Activated naive CD4-positive, alpha-beta T cell treated with anti-CD3 and anti-CD28 coated beads, Interleukin-2, amount 50 U/mL, for 24 hours (primary cell): ENCODE measurements around the gene LRMDA.

Experiments
- H3K27ac Mint-ChIP-seq: one replicate; pipeline ENCODE4 v1.8.0; 2021; ENCODE audit warnings: mild to moderate bottlenecking, mixed read lengths
- H3K27me3 Mint-ChIP-seq: one replicate; pipeline ENCODE4 v1.8.0; 2021; ENCODE audit warnings: mixed read lengths
- H3K36me3 Mint-ChIP-seq: one replicate; pipeline ENCODE4 v1.8.0; 2021; ENCODE audit warnings: mixed read lengths
- H3K4me1 Mint-ChIP-seq: one replicate; pipeline ENCODE4 v1.8.0; 2021; ENCODE audit warnings: mixed read lengths
- H3K4me3 Mint-ChIP-seq: one replicate; pipeline ENCODE4 v1.8.0; 2021; ENCODE audit warnings: mild to moderate bottlenecking, mixed read lengths
- H3K9me3 Mint-ChIP-seq: one replicate; pipeline ENCODE4 v1.8.0; 2021; ENCODE audit warnings: mixed read lengths

Gene LRMDA

GRCh38 chr10:75429159-75429827, 2.1 kb upstream of the LRMDA start:
- Mint-ChIP-seq H3K36me3 (no peaks in the 10 kb centered on the region), H3K4me1 (peaks cover 7% of the 10 kb centered on the region), H3K9me3 (no peaks in the 10 kb centered on the region), H3K27me3 (peaks cover 30% of the 10 kb centered on the region), H3K4me3 (no peak overlapping the region), H3K27ac (no peak overlapping the region)

GRCh38 chr10:75430000-75430763, 1.2 kb upstream of the LRMDA start:
- Mint-ChIP-seq H3K27me3 (peaks cover 32% of the 10 kb centered on the region), H3K4me3 (no peak overlapping the region), H3K36me3 (no peaks in the 10 kb centered on the region), H3K27ac (no peak overlapping the region), H3K4me1 (peaks cover 7% of the 10 kb centered on the region), H3K9me3 (no peaks in the 10 kb centered on the region)

- H3K4me3 Mint-ChIP-seq, result no peak overlapping the region
- H3K36me3 Mint-ChIP-seq, result no peaks in the 10 kb centered on the region
- H3K9me3 Mint-ChIP-seq, result no peaks in the 10 kb centered on the region
- H3K27ac Mint-ChIP-seq, result no peak overlapping the region
- peaks cover 7% of the 10 kb centered on the region for H3K4me1 Mint-ChIP-seq
- peaks cover 36% of the 10 kb centered on the region for H3K27me3 Mint-ChIP-seq
These were observed 752 bp downstream of the LRMDA start for GRCh38 chr10:75432176-75432575.

GRCh38 chr10:75432763-75433162, 1.3 kb downstream of the LRMDA start:
- no peak overlapping the region for H3K4me3 Mint-ChIP-seq
- peaks cover 7% of the 10 kb centered on the region for H3K4me1 Mint-ChIP-seq
- H3K27ac Mint-ChIP-seq, result no peak overlapping the region
- H3K9me3 Mint-ChIP-seq, result no peaks in the 10 kb centered on the region
- H3K27me3 Mint-ChIP-seq, result peaks cover 37% of the 10 kb centered on the region
- H3K36me3 Mint-ChIP-seq, result no peaks in the 10 kb centered on the region

DNA sequence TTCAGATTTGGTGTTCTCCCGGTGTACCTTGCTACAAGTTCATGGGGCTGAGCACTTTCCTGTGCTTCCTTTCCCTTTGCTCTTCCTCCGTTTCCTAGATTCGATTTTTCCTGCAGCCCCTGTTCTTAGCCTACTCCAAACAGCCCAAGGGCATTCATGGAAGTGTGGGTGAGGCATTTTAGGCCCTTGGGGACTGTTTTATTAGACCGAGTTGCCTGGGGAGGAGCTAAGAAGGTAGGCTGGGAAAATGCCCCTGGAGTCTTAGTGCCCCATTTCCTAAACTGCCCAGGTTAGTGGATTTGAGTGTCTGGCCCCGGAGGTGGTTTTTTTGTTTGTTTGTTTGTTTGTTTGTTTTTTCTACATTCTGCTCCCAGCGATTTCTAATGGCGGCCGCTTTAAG, 1.8 kb downstream of the LRMDA start:
- H3K27me3 Mint-ChIP-seq, result peaks cover 37% of the 10 kb centered on the region
- no peaks in the 10 kb centered on the region for H3K36me3 Mint-ChIP-seq
- peaks cover 7% of the 10 kb centered on the region for H3K4me1 Mint-ChIP-seq
- no peak overlapping the region for H3K27ac Mint-ChIP-seq
- H3K9me3 Mint-ChIP-seq, result no peaks in the 10 kb centered on the region
- H3K4me3 Mint-ChIP-seq, result no peak overlapping the region

DNA sequence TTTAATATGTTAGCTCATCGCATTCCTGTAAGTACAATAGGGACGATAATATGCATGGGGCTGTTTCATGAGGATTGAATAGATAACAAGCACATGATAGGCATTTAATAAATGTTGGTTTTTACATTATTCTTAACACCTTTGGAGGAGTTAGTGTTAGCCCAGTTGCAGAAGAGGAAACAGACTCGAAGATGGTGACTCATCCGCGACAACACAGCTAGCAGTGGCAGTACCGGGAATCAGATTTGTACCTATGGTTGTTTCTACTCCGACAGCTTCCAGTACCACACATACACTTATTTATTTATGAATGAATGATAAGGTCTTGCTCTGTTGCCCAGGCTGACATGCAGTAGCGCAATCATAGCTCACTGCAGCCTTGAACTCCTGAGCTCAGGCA, 2.9 kb downstream of the LRMDA start:
- no peaks in the 10 kb centered on the region for H3K36me3 Mint-ChIP-seq
- no peak overlapping the region for H3K27ac Mint-ChIP-seq
- H3K27me3 Mint-ChIP-seq, result peaks cover 32% of the 10 kb centered on the region
- H3K9me3 Mint-ChIP-seq, result no peaks in the 10 kb centered on the region
- H3K4me3 Mint-ChIP-seq, result no peak overlapping the region
- H3K4me1 Mint-ChIP-seq, result peaks cover 7% of the 10 kb centered on the region

GRCh38 chr10:75435291-75435690, 3.9 kb downstream of the LRMDA start:
- peaks cover 7% of the 10 kb centered on the region for H3K4me1 Mint-ChIP-seq
- H3K27ac Mint-ChIP-seq, result no peak overlapping the region
- H3K27me3 Mint-ChIP-seq, result peaks cover 28% of the 10 kb centered on the region
- H3K4me3 Mint-ChIP-seq, result no peak overlapping the region
- no peaks in the 10 kb centered on the region for H3K36me3 Mint-ChIP-seq
- H3K9me3 Mint-ChIP-seq, result no peaks in the 10 kb centered on the region

- Mint-ChIP-seq H3K27me3 (peaks cover 25% of the 10 kb centered on the region), H3K9me3 (no peaks in the 10 kb centered on the region), H3K36me3 (no peaks in the 10 kb centered on the region), H3K4me1 (peaks cover 2% of the 10 kb centered on the region), H3K4me3 (no peak overlapping the region), H3K27ac (no peak overlapping the region)
These were observed 5.5 kb downstream of the LRMDA start for GRCh38 chr10:75436896-75437295.

GRCh38 chr10:75437693-75438092, 6.3 kb downstream of the LRMDA start:
- Mint-ChIP-seq H3K9me3 (no peaks in the 10 kb centered on the region), H3K4me3 (no peak overlapping the region), H3K4me1 (no peaks in the 10 kb centered on the region), H3K36me3 (no peaks in the 10 kb centered on the region), H3K27ac (no peak overlapping the region), H3K27me3 (peaks cover 22% of the 10 kb centered on the region)

DNA sequence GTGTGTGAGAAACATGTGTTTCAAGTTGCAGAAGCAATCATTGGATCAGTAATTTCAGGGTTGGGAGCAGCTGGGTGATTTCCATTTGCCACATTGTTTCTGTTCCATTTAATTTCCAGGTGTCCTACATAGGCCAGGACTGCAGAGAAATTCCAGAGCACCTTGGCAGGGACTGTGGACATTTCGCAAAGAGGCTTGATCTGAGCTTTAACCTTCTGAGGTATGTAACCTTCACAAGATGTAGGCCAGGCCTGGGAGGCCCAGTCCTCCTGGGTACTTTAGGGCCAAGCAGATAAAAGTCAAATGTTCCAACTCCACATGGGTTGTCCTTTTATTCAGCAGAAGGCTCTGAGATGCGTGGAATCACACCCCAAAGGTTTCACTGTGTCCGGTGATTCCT, 6.9 kb downstream of the LRMDA start:
- Mint-ChIP-seq H3K36me3 (peaks cover 2% of the 10 kb centered on the region), H3K27me3 (peaks cover 20% of the 10 kb centered on the region), H3K4me3 (no peak overlapping the region), H3K4me1 (no peaks in the 10 kb centered on the region), H3K27ac (no peak overlapping the region), H3K9me3 (no peaks in the 10 kb centered on the region)

DNA sequence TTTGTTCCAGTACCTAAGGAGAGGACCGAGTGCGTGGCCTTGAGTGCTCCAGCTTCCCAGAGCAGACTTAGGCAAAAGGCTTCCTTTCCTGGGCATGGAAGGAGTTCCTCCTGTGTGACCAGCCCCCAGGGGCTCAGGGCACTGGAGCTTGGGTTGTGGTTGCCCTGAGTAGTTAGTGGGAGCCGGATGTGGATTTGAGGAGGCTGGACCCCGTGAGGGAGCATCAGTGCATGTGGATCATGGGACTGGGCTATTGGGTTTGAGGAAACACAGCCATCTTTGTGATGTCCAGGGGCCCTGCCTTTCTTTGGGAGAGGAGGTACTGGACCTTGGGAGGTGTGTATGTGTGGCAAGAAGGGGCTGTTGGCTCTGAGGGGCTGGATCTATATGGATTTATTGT, 8.4 kb downstream of the LRMDA start:
- H3K9me3 Mint-ChIP-seq, result peaks cover 8% of the 10 kb centered on the region
- H3K4me1 Mint-ChIP-seq, result no peaks in the 10 kb centered on the region
- peaks cover 17% of the 10 kb centered on the region for H3K27me3 Mint-ChIP-seq
- H3K36me3 Mint-ChIP-seq, result peaks cover 7% of the 10 kb centered on the region
- H3K27ac Mint-ChIP-seq, result no peak overlapping the region
- H3K4me3 Mint-ChIP-seq, result no peak overlapping the region

DNA sequence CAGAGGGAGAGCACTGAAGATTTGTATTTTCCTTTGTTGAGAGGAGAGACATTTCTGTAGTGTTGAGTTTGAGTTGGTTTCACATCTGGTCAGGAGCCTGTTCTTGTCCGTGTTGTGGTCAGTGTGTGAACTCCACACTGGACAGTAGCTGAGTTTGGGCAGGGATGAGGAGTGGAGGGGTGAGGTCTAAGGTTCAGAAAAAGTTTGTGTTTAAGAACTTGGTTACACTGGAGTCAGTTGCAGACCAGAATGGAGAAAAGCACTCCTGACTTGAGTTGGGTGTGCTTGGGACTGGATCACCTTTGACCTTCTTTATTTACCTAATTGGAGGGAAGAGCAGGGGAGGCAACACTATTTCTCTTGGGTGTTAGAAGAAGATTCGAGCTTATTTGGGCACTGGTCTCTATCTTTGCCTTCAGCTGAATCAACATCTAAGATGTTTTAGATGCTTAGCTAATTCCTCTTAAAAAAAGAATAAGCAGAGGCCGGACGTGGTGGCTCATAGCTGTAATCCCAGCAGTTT, 8.9 kb downstream of the LRMDA start:
- H3K27ac Mint-ChIP-seq, result no peak overlapping the region

DNA sequence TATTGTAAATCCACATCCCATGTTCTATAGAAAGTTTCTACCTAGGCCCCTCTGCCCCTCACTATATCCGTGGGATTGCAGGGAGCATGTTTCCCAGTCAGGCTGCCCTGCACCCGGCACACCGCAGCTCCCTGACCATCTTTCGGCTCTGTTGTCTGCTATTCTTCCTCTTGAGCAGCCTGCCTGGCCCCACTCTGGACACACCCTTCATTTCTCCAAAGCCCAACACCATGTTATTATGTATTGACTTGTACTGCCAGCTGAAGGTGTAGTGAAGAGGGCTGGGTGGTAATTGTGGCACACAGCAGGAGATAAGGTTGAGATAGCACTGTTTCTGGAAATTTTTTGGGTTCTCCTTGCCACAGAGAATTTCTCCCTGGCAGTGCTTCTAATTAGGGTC, 9.8 kb downstream of the LRMDA start:
- Mint-ChIP-seq H3K4me1 (no peaks in the 10 kb centered on the region), H3K4me3 (no peak overlapping the region), H3K27me3 (peaks cover 11% of the 10 kb centered on the region), H3K9me3 (peaks cover 9% of the 10 kb centered on the region), H3K36me3 (peaks cover 7% of the 10 kb centered on the region), H3K27ac (no peak overlapping the region)

More for the DNA sequence above, 8.9 kb downstream of the LRMDA start:
- Mint-ChIP-seq H3K36me3 (peaks cover 7% of the 10 kb centered on the region), H3K4me1 (no peaks in the 10 kb centered on the region), H3K4me3 (no peak overlapping the region), H3K9me3 (peaks cover 8% of the 10 kb centered on the region), H3K27me3 (peaks cover 13% of the 10 kb centered on the region)

GRCh38 chr10:75441682-75442081, 10.3 kb downstream of the LRMDA start:
- peaks cover 13% of the 10 kb centered on the region for H3K9me3 Mint-ChIP-seq

DNA sequence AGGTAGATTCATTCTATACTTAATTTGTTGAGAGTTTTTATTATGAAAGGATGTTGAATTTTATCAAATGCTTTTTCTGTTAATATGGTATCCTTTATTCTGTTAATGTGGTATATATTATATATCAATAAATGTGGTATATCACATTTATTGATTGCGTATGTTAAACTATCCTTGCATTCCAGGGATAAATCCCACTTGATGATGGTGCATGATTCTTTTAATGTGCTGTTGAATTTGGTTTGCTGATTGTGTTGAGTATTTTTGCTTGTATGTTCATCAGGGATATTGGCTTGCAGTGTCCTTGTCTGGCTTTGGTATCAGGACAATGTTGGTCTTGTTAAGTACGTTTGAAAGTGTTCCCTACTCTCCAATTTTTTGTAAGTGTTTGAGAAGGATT, 11.9 kb downstream of the LRMDA start:
- Mint-ChIP-seq H3K9me3 (peaks cover 17% of the 10 kb centered on the region), H3K4me3 (no peak overlapping the region), H3K4me1 (no peaks in the 10 kb centered on the region), H3K27ac (no peak overlapping the region), H3K27me3 (peaks cover 16% of the 10 kb centered on the region), H3K36me3 (peaks cover 7% of the 10 kb centered on the region)

More at GRCh38 chr10:75441682-75442081, 10.3 kb downstream of the LRMDA start:
- H3K4me3 Mint-ChIP-seq, result no peak overlapping the region
- peaks cover 7% of the 10 kb centered on the region for H3K36me3 Mint-ChIP-seq
- H3K27me3 Mint-ChIP-seq, result peaks cover 12% of the 10 kb centered on the region
- no peaks in the 10 kb centered on the region for H3K4me1 Mint-ChIP-seq
- H3K27ac Mint-ChIP-seq, result no peak overlapping the region

DNA sequence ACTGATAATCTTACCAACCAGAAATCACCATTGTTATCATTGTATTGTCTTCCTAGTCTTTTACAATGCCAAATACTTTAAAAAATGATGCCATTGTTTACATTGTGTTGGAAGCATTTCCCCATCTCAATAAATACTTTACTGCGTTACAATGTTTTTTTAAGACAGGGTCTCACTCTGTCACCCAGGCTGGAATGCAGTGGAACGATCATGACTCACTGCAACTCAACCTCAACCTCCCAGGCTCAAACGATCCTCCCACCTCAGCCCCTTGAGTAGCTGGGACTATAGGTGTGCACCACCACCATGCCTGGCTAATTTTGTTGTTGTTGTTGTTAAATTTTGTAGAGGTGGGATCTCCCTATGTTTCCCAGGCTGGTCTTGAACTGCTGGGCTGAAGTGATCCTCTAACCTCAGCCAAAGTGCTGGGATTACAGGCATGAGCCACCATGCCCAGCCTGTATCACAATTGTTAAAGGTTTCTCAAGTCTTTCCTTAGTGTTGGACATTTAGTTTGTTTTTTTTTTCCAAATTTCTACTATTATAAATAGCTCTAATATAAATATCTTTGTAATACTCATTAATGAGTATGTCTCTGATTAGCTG, 13.5 kb downstream of the LRMDA start:
- Mint-ChIP-seq H3K4me3 (no peak overlapping the region), H3K4me1 (no peaks in the 10 kb centered on the region), H3K27me3 (peaks cover 18% of the 10 kb centered on the region)

More for the DNA sequence above, 13.5 kb downstream of the LRMDA start:
- H3K36me3 Mint-ChIP-seq, result peaks cover 7% of the 10 kb centered on the region
- H3K9me3 Mint-ChIP-seq, result peaks cover 17% of the 10 kb centered on the region
- H3K27ac Mint-ChIP-seq, result no peak overlapping the region
